Breast epithelium (tissue), 4 donors: ENCODE data around the gene CTCF. TPM values are rescaled to one million over a fixed set of nuclear protein-coding genes. Genes with fewer than 3 reads are reported as not detected.

Source experiments
- DNase-seq, 2 donors: peaks; one replicate each; pipeline ENCODE4 v3.0.0-alpha.2; 2019; ENCODE audit warnings: low spot score in 2 of 2
- H3K27ac ChIP-seq, 2 donors: fragments of 200-600 bp; sonication (generic) in 1 of 2; one replicate each; pipeline ENCODE4 v1.5.1; 2016 to 2019; ENCODE audit warnings: mild to moderate bottlenecking in 1 of 2
- H3K27me3 ChIP-seq, 2 donors: fragments of 200-600 bp; sonication (generic) in 1 of 2; one replicate each; pipeline versions ENCODE4 v1.5.1 to v1.6.0; 2017 to 2019; ENCODE audit warnings: control low read depth in 1 of 2, mild to moderate bottlenecking in 1 of 2
- H3K36me3 ChIP-seq: fragments of 200-600 bp; one replicate; pipeline ENCODE4 v1.5.1; 2019
- H3K4me1 ChIP-seq, 2 donors: fragments of 200-600 bp; sonication (generic); one replicate each; pipeline ENCODE4 v1.5.1; 2016 to 2019; ENCODE audit warnings: control low read depth in 1 of 2
- H3K4me3 ChIP-seq, 3 donors: fragments of 200-600 bp; sonication (generic); 1 replicate in 2 of 3; 2 replicates in 1 of 3; pipeline ENCODE4 v1.5.1; 2016 to 2019; ENCODE audit warnings: mild to moderate bottlenecking in 3 of 3, moderate library complexity in 2 of 3
- H3K9me3 ChIP-seq, 2 donors: fragments of 200-600 bp; sonication (generic) in 1 of 2; one replicate each; pipeline ENCODE4 v1.5.1; 2016 to 2019; ENCODE audit warnings: control low read depth in 1 of 2
- POLR2A ChIP-seq: fragments of 450-650 bp; IDR thresholded peaks from one replicate; pipeline ENCODE4 v1.6.1; 2016; ENCODE audit warnings: antibody characterized with exemption, mild to moderate bottlenecking, moderate library complexity
- POLR2AphosphoS5 ChIP-seq, 3 donors: sonication (generic); formaldehyde crosslinking; IDR thresholded peaks; one replicate each; pipeline ENCODE4 v1.6.1; 2017; ENCODE audit warnings: antibody characterized with exemption in 3 of 3
- intact Hi-C: fragments of 100-400 bp; cut with DNase I; formaldehyde crosslinking; loops from one replicate; pipeline ENCODE4 v1.15.1; 2023; ENCODE audit warnings: low total_unique reads
- total RNA-seq, 3 donors: library from RNA; depleted of rRNA; stranded (reverse); fragments of >200 nt; gene quantifications; one replicate each; pipeline ENCODE4 v1.1.0, GENCODE V29; 2016
- TF ChIP-seq, protein P1 (sequence below), 3 donors: fragments of 450-650 bp; IDR thresholded peaks; one replicate each; pipeline ENCODE4 v1.5.1; 2016 to 2017; ENCODE audit warnings: antibody characterized with exemption in 3 of 3, mild to moderate bottlenecking in 3 of 3, moderate library complexity in 3 of 3

The CTCF gene
- total RNA-seq, 3 donors from 2014 or later = 27.8 to 51.7 (median 38.0) TPM

DNA sequence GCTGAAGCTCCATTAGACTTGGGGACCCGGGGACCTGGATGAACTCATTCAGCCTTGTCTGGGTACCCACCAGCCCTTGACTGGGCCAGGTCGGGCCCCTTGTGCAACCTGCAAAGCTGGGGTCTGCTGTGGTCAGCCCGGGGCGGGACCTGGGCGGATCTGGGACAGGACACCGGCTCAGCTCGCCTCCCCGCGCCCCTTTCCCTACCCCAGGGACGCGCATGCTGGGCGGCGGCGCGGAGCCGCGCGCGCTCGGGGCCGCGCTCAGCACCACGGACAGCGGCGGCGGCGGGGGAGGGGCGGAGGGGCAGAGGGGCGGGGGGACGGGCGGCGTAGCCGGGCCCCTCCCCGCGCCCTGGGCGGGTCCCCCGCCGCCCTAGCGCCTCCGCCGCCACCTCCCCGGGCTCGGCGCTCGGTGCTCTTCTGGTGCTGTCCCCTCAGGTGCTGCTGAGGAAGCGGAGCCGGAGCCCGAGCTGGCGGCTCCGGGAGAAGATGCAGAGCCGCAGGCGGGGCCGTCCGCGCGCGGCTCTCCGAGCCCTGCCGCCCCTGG lies 90.3 kb downstream of the CTCF start:
- H3K4me3 ChIP-seq = peak overlapping the region; percentile 12 to 64 (median 39)
- no peaks in the 10 kb centered on the region for H3K9me3 ChIP-seq
- DNase-seq = no peak
- peaks cover 25 to 62% of the 10 kb centered on the region in 2 donors for H3K27me3 ChIP-seq
- H3K36me3 ChIP-seq = no peaks in the 10 kb centered on the region
- peaks cover 0 to 11% of the 10 kb centered on the region in 2 donors for H3K4me1 ChIP-seq
- intact Hi-C loops = no loop called here
- H3K27ac ChIP-seq = no peak overlapping the region
- TF ChIP-seq, protein P1, sequence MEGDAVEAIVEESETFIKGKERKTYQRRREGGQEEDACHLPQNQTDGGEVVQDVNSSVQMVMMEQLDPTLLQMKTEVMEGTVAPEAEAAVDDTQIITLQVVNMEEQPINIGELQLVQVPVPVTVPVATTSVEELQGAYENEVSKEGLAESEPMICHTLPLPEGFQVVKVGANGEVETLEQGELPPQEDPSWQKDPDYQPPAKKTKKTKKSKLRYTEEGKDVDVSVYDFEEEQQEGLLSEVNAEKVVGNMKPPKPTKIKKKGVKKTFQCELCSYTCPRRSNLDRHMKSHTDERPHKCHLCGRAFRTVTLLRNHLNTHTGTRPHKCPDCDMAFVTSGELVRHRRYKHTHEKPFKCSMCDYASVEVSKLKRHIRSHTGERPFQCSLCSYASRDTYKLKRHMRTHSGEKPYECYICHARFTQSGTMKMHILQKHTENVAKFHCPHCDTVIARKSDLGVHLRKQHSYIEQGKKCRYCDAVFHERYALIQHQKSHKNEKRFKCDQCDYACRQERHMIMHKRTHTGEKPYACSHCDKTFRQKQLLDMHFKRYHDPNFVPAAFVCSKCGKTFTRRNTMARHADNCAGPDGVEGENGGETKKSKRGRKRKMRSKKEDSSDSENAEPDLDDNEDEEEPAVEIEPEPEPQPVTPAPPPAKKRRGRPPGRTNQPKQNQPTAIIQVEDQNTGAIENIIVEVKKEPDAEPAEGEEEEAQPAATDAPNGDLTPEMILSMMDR (IDR thresholded peaks at IDR 0.05) = no peak
- TF ChIP-seq POLR2AphosphoS5 (IDR thresholded peaks at IDR 0.05) (no peak), POLR2A (no peak)

DNA sequence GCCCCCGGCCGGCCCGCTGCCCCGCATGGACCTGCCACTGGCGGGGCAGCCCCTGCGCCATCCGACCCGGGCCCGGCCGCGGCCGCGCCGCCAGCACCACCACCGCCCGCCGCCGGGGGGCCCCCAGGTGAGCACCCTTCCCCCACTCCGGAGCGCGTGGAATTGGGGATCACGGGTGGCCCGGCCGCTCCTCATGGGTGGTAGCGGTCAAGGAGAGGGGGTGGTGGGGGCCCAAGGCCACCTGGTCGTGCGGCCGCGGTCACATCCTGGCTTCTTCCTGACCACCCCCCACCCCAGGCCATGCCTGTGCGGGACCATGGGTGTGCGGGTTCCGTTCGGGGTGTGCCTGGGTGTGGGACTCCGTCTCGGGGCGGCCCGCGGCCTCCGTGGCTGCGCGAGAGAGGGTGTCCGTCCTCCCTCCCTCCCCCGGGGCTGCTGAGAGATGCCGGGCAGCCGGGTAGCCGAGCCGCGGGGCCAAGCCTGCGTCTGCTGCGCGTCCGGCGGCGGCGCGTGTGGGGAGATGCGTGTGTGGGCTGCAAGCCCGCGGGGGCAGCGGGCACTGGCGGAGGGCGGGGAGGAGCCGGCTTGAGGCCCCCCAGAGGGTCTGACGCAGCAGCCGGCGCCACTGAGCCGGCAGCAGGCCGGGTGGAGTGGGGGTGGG lies 90.9 kb downstream of the CTCF start:
- Histone ChIP-seq H3K4me1 (peaks cover 0 to 11% of the 10 kb centered on the region in 2 donors), H3K27ac (no peak overlapping the region), H3K4me3 (peak overlapping the region; percentile 12 to 64 (median 39)), H3K27me3 (peaks cover 19 to 56% of the 10 kb centered on the region in 2 donors), H3K9me3 (no peaks in the 10 kb centered on the region), H3K36me3 (no peaks in the 10 kb centered on the region)
- no peak for TF ChIP-seq POLR2AphosphoS5 (IDR thresholded peaks at IDR 0.05)
- no peak for TF ChIP-seq POLR2A
- TF ChIP-seq, protein P1 (IDR thresholded peaks at IDR 0.05) = peak in 1 of 3 donors; percentile 26
- intact Hi-C loops = no loop called here
- DNase-seq = no peak

DNA sequence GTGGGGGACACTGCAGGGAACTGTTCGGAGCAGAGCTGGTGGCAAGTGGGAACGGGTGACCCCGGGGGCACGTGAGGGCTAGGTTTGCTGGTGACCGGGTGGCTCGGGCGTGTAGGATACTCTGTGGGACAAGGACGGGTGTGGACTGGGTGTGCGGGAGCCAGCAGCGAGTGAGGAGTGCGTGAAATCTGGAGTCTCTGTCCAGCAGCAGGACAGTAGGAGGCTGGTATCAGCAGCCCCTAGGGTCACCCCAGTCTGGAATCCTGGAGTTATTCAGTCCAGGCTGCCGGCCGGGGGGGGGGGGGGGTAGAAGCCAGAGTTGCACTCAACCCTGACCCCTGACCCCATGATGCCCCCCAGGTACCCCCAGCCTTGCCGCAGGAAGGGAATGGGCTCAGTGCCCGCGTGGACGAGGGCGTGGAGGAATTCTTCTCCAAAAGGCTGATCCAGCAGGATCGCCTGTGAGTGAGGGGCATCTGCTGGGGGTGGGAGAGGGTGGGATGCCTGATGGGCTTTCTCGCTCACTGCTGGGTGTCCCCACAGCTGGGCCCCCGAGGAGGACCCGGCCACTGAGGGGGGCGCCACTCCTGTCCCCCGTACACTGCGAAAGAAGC lies 91.6 kb downstream of the CTCF start:
- DNase-seq = no peak
- Histone ChIP-seq H3K9me3 (no peaks in the 10 kb centered on the region), H3K4me3 (peak overlapping the region in 2 of 3 donors; percentile 39 to 64), H3K4me1 (peaks cover under 1 to 11% of the 10 kb centered on the region in 2 donors), H3K27me3 (peaks cover 13 to 50% of the 10 kb centered on the region in 2 donors), H3K27ac (no peak overlapping the region), H3K36me3 (no peaks in the 10 kb centered on the region)
- intact Hi-C loops = no loop called here
- TF ChIP-seq, protein P1 (IDR thresholded peaks at IDR 0.05) = no peak
- no peak for TF ChIP-seq POLR2AphosphoS5 (IDR thresholded peaks at IDR 0.05)
- TF ChIP-seq POLR2A = no peak

GRCh38 chr16:67654403-67654911 lies 92.1 kb downstream of the CTCF start:
- peaks cover 11 to 44% of the 10 kb centered on the region in 2 donors for H3K27me3 ChIP-seq
- peaks cover 6 to 15% of the 10 kb centered on the region in 2 donors for H3K4me1 ChIP-seq
- H3K9me3 ChIP-seq = no peaks in the 10 kb centered on the region
- H3K36me3 ChIP-seq = no peaks in the 10 kb centered on the region
- H3K4me3 ChIP-seq = no peak overlapping the region
- intact Hi-C loops = no loop called here
- H3K27ac ChIP-seq = no peak overlapping the region
- no peak for TF ChIP-seq POLR2A
- TF ChIP-seq, protein P1 (IDR thresholded peaks at IDR 0.05) = no peak
- no peak for TF ChIP-seq POLR2AphosphoS5 (IDR thresholded peaks at IDR 0.05)
- DNase-seq = no peak

DNA sequence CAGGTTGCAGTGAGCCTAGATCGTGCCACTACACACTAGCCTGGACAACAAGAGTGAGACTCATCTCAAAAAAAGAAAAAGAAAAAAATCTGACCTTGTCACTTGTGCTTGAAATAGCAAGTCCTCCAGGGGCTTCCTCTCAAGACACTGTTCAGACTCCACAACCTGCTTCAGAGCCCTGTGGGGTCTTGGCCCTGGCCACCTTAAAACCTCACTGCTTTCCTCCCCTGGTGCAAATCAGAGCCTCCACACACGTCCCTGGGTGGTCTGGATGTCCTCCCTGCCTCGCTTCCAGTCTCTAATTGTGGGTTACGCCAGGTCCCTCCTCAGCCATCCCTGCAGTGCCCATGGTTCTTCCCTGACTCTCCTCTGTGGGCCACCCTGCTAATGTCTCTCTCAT lies 93.0 kb downstream of the CTCF start:
- TF ChIP-seq POLR2AphosphoS5 (IDR thresholded peaks at IDR 0.05) = no peak
- no peak for TF ChIP-seq POLR2A
- TF ChIP-seq, protein P1 (IDR thresholded peaks at IDR 0.05) = no peak
- intact Hi-C loops = loop anchor here (5.0 kb wide), 1 partner anchor 118 kb away; no protein-coding TSS in a partner anchor
- Histone ChIP-seq H3K36me3 (no peaks in the 10 kb centered on the region), H3K27me3 (peaks cover 10 to 36% of the 10 kb centered on the region in 2 donors), H3K27ac (no peak overlapping the region), H3K9me3 (no peaks in the 10 kb centered on the region), H3K4me1 (peaks cover 7 to 17% of the 10 kb centered on the region in 2 donors), H3K4me3 (no peak overlapping the region)
- no peak for DNase-seq
